ENCODE results near the gene INPP5K. TPM values are rescaled to one million over a fixed set of nuclear protein-coding genes. Genes with fewer than 3 reads are reported as not detected.

Gene INPP5K
- total RNA-seq, 2 donors from 2014 or later = 39.9 to 40.4 TPM

GRCh38 chr17:1491443-1492248 is 24.8 kb downstream of the INPP5K start:
- intact Hi-C loops (cut with DNase I, micrococcal nuclease) = no loop called here
- peak in 1 of 2 donors; percentile 81 for DNase-seq
- ATAC-seq = peak; percentile 46

GRCh38 chr17:1490643-1491442 is 25.6 kb downstream of the INPP5K start:
- DNase-seq (peak; percentile 79 to 85), ATAC-seq (peak; percentile 44)
- intact Hi-C loops (cut with DNase I, micrococcal nuclease) = no loop called here

DNA sequence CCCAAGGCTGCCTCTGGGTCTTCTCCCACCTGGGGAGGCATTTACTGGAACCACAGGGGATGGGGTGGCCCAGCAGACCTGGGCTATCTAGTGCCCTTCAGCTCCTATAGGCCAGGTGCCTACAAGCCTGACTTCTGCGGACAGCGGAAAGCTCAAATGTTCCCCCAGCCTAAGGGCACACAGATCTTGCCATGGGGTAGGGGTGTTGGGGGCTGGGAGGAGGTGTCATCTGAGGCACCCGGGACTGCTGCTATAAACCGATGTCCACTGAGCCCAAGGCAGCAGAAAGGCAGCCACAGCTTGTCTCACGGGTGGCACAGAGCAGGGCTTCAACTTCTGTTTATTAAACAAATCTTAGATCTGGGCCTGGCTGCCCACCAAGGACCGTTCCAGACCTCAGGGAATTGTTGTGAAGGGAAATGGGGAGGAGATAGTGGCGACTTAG is 27.6 kb downstream of the INPP5K start:
- peak in 1 of 2 donors; percentile 38 for DNase-seq
- no peak for ATAC-seq
- intact Hi-C loops (cut with DNase I, micrococcal nuclease) = no loop called here

DNA sequence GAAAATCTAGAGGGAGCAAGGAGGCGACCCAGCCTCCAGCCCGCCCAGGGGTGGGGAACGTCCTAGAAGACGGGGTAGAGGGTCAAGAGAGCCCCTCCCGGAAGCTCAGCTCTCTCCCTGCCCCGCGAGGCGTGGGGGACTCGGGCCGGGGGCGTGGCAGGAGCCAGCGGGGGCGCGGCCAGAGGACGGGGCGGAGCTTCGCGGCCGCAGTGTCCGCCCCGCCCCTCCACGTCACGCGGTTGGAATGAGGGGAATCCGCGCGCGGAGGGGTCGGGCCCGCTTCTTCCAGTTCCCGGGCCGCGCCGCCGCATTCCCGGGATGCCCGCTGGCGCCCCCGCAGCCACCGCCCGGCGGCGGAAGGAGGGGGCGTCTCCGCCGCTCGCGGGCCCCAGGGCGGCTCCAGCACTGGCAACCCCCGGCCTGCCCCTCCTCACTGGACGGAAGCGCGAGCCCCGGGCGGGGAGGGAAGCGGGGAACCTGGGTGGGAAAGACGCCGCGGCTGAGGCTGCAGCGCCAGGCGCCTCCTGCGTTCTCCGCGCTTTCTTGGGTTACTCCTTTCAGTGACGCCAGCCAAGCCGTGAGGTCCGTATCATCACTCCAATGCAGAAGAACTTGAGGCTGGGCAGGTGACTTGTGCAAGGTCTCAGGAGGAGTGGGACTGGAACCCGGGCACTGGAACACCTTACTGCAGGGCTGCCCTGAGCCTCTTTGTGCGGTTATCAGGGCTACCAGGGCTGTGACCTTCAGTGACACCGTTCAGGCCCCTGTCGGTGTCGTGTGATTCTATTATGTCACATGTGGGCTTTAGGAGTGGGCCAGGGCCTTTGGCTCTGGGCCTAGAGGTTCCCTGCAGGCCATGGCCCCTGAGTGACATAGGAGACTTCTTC is 28.2 kb downstream of the INPP5K start:
- ATAC-seq = peak; percentile 48
- peak; percentile 79 to 92 for DNase-seq
- intact Hi-C loops (cut with DNase I, micrococcal nuclease) = no loop called here

- intact Hi-C loops (cut with DNase I, micrococcal nuclease) = no loop called here
- DNase-seq (peak; percentile 92 to 93), ATAC-seq (peak; percentile 53)
Observed at GRCh38 chr17:1486802-1487695, 29.4 kb downstream of the INPP5K start.

DNA sequence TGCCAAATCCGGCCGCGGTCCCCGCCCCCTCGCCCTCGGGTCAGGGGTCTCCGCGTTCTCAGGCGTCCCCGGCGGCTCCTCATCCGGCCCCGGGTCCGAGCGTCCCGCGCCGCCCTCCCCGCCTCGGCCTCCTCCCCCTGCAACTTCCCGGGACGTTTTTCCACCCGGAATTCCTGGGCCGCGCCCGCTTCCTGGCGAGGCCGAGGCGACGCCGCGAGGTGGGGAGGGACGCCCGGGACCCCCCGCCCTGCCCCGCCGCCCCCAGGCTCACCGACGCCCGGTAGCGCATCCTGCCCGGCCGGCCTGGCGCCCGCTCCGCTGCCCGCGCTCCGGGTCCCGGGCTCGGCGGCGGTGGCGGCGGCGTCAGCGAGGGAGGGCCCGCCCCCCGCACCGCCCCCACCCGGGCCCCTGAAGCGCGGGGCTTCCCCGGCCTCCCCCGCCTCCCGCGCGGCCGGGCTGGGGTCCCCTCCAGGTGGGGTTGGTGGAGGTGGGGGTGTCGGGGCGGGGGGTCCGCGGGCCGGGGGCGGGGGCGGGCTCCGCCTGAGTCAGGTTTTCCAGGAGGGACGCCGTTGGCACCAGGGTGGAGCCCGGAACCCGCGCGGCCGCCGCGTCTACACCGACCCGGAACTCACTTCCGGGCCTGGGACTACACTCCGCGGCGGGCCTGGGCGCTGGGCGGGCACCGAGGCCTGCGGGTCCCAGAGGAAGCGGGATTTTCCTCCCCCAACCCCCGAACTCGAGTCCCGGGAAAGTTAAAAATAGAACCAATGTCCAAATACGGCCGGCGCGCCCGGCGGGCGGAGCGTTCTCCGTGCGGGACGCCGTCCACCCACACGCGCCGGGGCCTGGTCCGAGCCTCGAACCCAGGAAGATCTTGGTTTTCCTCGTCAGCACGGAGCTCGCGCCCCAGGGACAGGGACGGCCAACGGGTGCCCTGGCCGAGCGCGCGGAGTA is 30.7 kb downstream of the INPP5K start:
- DNase-seq (peak; percentile 77 to 84), ATAC-seq (peak; percentile 41)
- intact Hi-C loops (cut with DNase I, micrococcal nuclease) = no loop called here

- intact Hi-C loops (cut with DNase I, micrococcal nuclease) = no loop called here
- ATAC-seq (peak; percentile 54), DNase-seq (peak; percentile 72 to 84)
Observed at GRCh38 chr17:1484676-1485422, 31.6 kb downstream of the INPP5K start.

- intact Hi-C loops (cut with DNase I, micrococcal nuclease) = no loop called here
- ATAC-seq (no peak), DNase-seq (peak; percentile 39 to 44)
Observed at GRCh38 chr17:1484060-1484535, 32.3 kb downstream of the INPP5K start.

DNA sequence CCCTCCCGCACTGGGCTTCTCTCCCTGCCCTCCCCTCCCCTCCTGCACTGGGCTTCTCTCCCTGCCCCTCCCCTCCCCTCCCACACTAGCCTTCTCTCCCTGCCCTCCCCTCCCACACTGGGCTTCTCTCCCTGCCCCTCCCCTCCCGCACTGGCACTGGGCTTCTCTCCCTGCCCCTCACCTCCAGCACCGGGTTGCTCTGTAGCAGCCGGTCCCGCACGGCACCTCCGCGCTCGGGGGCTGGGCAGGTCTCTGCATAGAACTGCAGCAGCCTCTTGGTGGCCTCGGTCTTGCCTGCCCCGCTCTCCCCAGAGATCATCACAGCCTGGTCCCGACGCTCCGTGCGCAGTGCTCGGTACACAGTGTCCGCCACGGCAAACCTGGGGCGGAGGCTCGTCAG is 33.7 kb downstream of the INPP5K start:
- no peak for ATAC-seq
- DNase-seq = no peak
- intact Hi-C loops (cut with DNase I, micrococcal nuclease) = no loop called here

DNA sequence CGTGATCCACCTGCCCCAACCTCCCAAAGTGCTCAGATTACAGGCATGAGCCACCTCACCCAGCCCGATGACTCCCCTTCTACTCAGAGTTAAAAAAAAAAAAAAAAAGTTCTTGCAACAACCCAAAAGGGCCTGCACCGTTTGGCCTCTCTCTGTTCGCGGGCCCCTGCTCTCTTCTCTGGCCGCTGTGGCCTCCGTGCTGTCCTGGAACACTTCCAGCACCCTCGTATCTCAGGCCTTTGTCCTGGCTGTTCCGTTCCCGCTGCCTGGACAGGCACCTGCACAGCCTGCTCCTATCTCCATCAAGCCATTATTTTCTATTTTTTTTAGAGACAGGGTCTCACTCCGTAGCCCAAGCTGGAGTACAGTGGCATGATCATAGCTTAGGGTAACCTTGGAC is 34.7 kb downstream of the INPP5K start:
- DNase-seq (no peak), ATAC-seq (no peak)
- intact Hi-C loops (cut with DNase I, micrococcal nuclease) = no loop called here

DNA sequence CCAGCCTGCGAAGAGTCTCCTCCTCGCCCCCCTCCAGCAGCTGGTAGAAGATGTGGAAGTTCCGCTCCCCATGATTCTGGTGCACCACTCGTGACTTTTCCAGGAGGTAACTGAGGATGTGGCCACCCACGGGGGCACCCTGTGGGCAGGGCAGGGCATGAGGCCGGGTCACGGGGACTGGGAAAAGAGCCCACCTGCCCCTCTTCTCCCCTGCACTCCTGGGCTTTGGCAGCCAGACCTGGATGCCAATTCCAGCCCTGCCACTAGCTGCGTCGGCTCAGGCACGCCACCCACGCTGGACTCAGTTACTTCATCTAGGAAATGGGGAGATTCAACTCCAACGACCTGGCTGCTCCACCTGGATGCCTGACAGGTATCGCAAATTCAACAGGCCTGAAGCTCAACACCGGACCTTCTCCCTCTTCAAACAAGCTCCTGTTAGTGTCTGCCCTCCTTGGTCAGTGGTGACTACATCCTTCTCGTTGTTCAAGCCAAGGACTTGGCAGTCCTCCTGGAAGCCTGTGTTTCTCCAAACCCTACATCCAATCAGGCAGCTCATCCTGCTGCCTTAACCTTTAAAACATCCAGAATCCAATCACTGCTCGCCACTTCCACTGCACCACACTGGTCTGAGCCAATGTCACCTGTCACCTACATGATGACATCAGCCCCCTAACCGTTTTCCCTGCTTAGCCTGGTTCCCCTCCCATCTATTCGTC is 35.5 kb downstream of the INPP5K start:
- ATAC-seq (no peak), DNase-seq (no peak)
- intact Hi-C loops (cut with DNase I, micrococcal nuclease) = no loop called here

GRCh38 chr17:1478418-1478817 is 38.0 kb downstream of the INPP5K start:
- intact Hi-C loops (cut with DNase I, micrococcal nuclease) = no loop called here
- ATAC-seq (no peak), DNase-seq (no peak)

DNA sequence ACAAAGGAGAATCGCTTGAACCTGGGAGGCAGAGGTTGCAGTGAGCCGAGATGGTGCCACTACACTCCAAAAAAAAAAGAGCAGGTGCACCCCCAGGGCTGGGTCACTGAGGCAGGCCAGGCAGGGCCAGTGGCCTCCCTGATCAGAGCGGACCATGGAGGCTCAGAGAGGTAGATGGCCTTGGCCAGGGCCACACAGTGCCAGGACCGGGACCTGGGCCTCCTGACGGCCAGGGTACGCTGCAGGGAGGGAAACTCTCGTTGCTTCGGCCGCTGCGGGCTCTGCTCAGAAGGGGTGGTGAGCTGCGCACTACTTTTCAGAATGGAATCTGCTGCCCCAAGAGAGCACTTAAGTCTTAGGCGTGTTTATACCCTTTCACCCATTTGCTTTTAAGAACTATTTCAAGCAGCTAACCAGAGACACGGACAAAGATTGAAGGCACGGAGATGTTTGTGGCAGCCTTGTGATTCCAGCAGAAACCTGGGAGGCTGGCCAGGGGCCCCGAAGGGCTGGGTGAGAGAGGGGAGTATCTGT is 41.0 kb downstream of the INPP5K start:
- ATAC-seq (no peak), DNase-seq (no peak)
- intact Hi-C loops (cut with DNase I, micrococcal nuclease) = no loop called here

- intact Hi-C loops (cut with DNase I, micrococcal nuclease) = no loop called here
- DNase-seq (no peak), ATAC-seq (no peak)
Observed at GRCh38 chr17:1474402-1475189, 41.8 kb downstream of the INPP5K start.

GRCh38 chr17:1473841-1474240 is 42.6 kb downstream of the INPP5K start:
- intact Hi-C loops (cut with DNase I, micrococcal nuclease) = no loop called here
- DNase-seq = no peak
- no peak for ATAC-seq
